ENCODE results near the gene PPT1.

DNA sequence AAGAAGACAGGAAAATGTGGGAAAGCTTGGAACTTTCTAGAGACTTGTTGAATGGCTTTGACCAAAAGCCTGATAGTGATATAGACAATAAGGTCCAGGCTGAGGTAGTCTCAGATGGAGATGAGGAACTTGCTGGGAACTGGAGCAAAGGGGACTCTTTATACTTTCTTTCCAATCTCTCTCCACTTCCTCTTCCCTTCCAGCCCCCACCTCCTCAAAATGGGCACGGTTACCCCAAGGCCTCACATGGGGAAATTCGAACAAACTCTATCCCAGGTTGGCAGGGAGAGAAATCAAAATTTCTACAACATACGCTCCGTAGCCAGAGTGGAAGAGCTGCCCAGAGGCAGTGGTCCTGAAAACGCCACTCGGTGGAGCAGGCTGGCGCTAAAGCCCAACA, 15.2 kb downstream of the PPT1 start:
- TF ChIP-seq ZNF221 (tag by site-specific recombination; IDR thresholded peaks at IDR 0.05; ENCODE audit: borderline replicate concordance) (no peak), TCF7L2 (IDR thresholded peaks at IDR 0.05; ENCODE audit: borderline replicate concordance, low read depth, low read length) (no peak), HOXA7 (CRISPR knock-in tag; IDR thresholded peaks at IDR 0.05; ENCODE audit: borderline replicate concordance) (no peak)
- TF ChIP-seq, protein P1, sequence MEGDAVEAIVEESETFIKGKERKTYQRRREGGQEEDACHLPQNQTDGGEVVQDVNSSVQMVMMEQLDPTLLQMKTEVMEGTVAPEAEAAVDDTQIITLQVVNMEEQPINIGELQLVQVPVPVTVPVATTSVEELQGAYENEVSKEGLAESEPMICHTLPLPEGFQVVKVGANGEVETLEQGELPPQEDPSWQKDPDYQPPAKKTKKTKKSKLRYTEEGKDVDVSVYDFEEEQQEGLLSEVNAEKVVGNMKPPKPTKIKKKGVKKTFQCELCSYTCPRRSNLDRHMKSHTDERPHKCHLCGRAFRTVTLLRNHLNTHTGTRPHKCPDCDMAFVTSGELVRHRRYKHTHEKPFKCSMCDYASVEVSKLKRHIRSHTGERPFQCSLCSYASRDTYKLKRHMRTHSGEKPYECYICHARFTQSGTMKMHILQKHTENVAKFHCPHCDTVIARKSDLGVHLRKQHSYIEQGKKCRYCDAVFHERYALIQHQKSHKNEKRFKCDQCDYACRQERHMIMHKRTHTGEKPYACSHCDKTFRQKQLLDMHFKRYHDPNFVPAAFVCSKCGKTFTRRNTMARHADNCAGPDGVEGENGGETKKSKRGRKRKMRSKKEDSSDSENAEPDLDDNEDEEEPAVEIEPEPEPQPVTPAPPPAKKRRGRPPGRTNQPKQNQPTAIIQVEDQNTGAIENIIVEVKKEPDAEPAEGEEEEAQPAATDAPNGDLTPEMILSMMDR (tag by site-specific recombination; IDR thresholded peaks at IDR 0.05) = no peak
- TF ChIP-seq, protein P2, sequence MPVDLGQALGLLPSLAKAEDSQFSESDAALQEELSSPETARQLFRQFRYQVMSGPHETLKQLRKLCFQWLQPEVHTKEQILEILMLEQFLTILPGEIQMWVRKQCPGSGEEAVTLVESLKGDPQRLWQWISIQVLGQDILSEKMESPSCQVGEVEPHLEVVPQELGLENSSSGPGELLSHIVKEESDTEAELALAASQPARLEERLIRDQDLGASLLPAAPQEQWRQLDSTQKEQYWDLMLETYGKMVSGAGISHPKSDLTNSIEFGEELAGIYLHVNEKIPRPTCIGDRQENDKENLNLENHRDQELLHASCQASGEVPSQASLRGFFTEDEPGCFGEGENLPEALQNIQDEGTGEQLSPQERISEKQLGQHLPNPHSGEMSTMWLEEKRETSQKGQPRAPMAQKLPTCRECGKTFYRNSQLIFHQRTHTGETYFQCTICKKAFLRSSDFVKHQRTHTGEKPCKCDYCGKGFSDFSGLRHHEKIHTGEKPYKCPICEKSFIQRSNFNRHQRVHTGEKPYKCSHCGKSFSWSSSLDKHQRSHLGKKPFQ (tag by site-specific recombination; IDR thresholded peaks at IDR 0.05) = no peak
- TF ChIP-seq, protein P3, sequence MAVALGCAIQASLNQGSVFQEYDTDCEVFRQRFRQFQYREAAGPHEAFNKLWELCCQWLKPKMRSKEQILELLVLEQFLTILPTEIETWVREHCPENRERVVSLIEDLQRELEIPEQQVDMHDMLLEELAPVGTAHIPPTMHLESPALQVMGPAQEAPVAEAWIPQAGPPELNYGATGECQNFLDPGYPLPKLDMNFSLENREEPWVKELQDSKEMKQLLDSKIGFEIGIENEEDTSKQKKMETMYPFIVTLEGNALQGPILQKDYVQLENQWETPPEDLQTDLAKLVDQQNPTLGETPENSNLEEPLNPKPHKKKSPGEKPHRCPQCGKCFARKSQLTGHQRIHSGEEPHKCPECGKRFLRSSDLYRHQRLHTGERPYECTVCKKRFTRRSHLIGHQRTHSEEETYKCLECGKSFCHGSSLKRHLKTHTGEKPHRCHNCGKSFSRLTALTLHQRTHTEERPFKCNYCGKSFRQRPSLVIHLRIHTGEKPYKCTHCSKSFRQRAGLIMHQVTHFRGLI (tag by site-specific recombination; IDR thresholded peaks at IDR 0.05) = no peak
